AG04449 (cell line): ENCODE measurements around the gene ELMO2.

Experiments used
- CTCF ChIA-PET: fragments of 350-600 bp; formaldehyde crosslinking; extraction: SDS; loops from one replicate; lab custom pipeline; 2021; ENCODE audit warnings: antibody characterized with exemption; lab: Yijun Ruan, JAX
- POLR2A ChIA-PET: fragments of 400-600, 350-600 bp; formaldehyde crosslinking; extraction: SDS; loops from one replicate; lab custom pipeline; 2020; ENCODE audit warnings: antibody characterized with exemption, inconsistent platforms; lab: Yijun Ruan, JAX
- DNase-seq: peaks from one replicate; pipeline ENCODE4 v3.0.0-alpha.2; 2010; ENCODE audit warnings: low read depth, low spot score
- H3K4me3 ChIP-seq: 2 replicates; pipeline ENCODE4 v1.5.1; 2011; ENCODE audit warnings: low read depth, mild to moderate bottlenecking, control low read depth, low read length
- TF ChIP-seq, protein P1 (sequence below): IDR thresholded peaks from one replicate; pipeline ENCODE4 v1.5.1; 2011; ENCODE audit warnings: mild to moderate bottlenecking, moderate library complexity, low read length, control low read depth, inconsistent platforms; ENCODE audit not compliant: insufficient read depth; ENCODE audit errors: missing control alignments

Gene ELMO2

DNA sequence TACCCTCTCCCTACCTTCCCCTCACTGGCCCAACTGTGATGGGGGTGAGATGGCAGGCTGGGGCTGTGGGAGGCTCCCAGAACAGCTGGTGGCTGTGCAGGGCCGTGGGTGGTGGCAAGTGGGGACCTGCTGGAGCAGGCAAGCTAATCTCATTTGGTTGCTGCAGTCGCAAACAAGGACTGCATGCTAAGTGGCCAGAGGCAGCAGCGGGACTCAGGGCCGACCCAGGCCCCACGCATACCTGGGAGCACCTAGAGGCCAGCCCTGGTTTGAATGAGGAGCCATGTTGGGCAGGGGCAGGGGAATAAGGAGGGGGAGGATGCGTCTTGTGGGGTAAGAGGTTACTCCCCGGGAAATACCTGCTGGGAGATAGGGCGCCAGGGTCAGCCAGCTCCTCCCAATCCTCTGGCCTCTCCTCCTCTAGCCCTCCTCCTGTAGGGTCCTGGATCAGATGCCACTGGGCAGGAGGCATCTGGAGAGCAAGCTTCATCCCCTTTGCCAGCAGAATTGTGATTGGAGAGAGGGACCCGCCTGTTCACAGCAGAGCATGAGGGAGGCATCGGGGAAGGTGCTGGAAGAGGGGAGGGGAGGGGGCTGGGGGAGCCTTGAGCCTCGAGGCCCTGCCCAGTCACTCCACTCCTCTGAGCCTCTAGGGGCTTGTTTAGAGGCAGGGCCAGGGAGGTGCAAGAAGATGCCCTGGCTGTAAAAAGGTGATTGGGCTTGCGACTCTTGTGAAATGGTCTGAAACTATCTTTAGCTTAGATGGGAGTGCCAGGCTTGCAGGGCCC lies 73.8 kb downstream of the ELMO2 start:
- TF ChIP-seq, protein P1, sequence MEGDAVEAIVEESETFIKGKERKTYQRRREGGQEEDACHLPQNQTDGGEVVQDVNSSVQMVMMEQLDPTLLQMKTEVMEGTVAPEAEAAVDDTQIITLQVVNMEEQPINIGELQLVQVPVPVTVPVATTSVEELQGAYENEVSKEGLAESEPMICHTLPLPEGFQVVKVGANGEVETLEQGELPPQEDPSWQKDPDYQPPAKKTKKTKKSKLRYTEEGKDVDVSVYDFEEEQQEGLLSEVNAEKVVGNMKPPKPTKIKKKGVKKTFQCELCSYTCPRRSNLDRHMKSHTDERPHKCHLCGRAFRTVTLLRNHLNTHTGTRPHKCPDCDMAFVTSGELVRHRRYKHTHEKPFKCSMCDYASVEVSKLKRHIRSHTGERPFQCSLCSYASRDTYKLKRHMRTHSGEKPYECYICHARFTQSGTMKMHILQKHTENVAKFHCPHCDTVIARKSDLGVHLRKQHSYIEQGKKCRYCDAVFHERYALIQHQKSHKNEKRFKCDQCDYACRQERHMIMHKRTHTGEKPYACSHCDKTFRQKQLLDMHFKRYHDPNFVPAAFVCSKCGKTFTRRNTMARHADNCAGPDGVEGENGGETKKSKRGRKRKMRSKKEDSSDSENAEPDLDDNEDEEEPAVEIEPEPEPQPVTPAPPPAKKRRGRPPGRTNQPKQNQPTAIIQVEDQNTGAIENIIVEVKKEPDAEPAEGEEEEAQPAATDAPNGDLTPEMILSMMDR = no peak
- ChIA-PET POLR2A (no interaction called here), CTCF (interaction anchor here (0.8 to 1.1 kb wide), 2 partner anchors 10 to 16 kb away, joined by 3 to 4 read pairs; no protein-coding TSS in a partner anchor)
- DNase-seq = no peak
- H3K4me3 ChIP-seq = no peak overlapping the region

DNA sequence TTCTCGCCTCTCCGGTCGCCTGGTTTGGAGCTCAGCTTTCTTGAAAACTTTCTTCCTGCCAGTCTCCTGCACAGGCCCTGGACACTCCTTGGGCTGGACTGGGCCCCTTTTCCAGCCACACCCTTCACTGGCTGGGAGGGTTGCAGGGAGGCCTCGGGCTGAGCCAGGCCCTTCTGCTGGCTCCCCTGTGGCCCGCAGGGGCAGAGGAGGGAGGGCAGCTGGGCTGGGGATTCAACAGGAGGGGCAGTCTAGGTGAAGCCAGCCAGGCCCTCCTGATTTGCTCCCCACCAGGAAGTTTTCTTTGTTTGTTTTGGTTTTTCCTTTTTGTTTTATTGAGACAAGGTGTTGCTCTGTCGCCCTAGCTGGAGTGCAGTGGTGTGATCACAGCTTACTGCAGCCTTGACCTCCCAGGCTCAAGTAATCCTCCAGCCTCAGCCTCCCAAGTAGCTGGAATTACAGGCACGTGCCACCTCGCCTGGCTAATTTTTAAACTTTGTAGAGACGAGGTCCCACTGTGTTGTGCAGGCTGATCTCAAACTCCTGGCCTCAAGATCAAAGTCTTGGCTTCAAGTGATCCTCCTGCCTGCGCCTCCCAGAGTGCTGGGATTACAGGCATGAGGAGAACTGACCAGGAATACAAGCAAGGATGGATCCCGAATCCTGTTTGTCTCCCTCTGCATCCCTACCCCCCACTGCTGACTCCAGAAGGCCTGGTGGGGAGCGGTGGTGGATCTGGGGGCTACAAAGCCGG lies 74.6 kb downstream of the ELMO2 start:
- ChIA-PET POLR2A (no interaction called here), CTCF (interaction anchor here (0.8 to 1.0 kb wide), 2 partner anchors 9 to 26 kb away, joined by 3 to 4 read pairs; no protein-coding TSS in a partner anchor)

GRCh38 chr20:46330831-46331371 lies 75.5 kb downstream of the ELMO2 start:
- DNase-seq = no peak
- CTCF ChIA-PET = interaction anchor here (0.8 to 1.0 kb wide), 2 partner anchors 18 to 25 kb away, joined by 4 to 5 read pairs; no protein-coding TSS in a partner anchor

More for the DNA sequence above, 74.6 kb downstream of the ELMO2 start:
- DNase-seq = no peak
- TF ChIP-seq, protein P1 = no peak
- no peak overlapping the region for H3K4me3 ChIP-seq

GRCh38 chr20:46330072-46330763 lies 76.2 kb downstream of the ELMO2 start:
- DNase-seq = no peak
- TF ChIP-seq, protein P1 = no peak
- ChIA-PET CTCF (interaction anchor here (0.8 kb wide), 1 partner anchor 19 kb away, joined by 5 read pairs; no protein-coding TSS in a partner anchor), POLR2A (no interaction called here)
- H3K4me3 ChIP-seq = no peak overlapping the region

More at GRCh38 chr20:46330831-46331371, 75.5 kb downstream of the ELMO2 start:
- H3K4me3 ChIP-seq = no peak overlapping the region
- TF ChIP-seq, protein P1 = no peak
- POLR2A ChIA-PET = no interaction called here

GRCh38 chr20:46328200-46328882 lies 78.1 kb downstream of the ELMO2 start:
- no peak for DNase-seq
- H3K4me3 ChIP-seq = no peak overlapping the region
- CTCF ChIA-PET = no interaction called here
- POLR2A ChIA-PET = no interaction called here
- TF ChIP-seq, protein P1 = no peak
